Measurements from ENCODE around the gene TOR4A.
A peak's percentile ranks its signal among the peaks of the same experiment; 100 is the strongest.
"Not testable (repeated sequence)": the region's sequence is repeated elsewhere in the genome, so short reads cannot be mapped to it uniquely, and the experiment has no call there.

DNA sequence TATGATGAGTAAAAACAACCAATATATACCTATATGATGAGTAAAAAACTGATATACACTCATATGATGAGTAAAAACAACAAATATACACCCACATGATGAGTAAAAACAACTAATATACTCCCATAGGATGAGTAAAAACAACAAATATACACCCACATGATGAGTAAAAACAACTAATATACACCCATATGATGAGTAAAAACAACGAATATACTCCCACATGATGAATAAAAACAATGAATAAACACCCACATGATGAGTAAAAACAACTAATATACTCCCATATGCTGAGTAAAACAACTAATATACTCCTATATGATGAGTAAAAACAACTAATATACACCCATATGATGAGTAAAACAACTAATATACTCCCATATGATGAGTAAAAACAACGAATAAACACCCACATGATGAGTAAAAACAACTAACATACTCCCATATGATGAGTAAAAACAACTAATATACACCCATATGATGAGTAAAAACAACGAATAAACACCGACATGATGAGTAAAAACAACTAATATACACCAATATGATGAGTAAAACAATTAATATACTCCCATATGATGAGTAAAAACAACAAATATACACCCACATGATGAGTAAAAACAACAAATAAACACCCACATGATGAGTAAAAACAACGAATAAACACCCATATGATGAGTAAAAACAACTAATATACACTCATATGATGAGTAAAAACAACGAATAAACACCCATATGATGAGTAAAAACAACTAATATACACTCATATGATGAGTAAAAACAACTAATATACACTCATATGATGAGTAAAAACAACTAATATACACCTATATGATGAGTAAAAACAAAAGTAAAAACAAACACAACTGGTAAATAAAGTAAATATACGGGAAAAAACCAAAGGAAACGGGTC, 50.4 kb downstream of the TOR4A start:
- TF ChIP-seq, protein P1, sequence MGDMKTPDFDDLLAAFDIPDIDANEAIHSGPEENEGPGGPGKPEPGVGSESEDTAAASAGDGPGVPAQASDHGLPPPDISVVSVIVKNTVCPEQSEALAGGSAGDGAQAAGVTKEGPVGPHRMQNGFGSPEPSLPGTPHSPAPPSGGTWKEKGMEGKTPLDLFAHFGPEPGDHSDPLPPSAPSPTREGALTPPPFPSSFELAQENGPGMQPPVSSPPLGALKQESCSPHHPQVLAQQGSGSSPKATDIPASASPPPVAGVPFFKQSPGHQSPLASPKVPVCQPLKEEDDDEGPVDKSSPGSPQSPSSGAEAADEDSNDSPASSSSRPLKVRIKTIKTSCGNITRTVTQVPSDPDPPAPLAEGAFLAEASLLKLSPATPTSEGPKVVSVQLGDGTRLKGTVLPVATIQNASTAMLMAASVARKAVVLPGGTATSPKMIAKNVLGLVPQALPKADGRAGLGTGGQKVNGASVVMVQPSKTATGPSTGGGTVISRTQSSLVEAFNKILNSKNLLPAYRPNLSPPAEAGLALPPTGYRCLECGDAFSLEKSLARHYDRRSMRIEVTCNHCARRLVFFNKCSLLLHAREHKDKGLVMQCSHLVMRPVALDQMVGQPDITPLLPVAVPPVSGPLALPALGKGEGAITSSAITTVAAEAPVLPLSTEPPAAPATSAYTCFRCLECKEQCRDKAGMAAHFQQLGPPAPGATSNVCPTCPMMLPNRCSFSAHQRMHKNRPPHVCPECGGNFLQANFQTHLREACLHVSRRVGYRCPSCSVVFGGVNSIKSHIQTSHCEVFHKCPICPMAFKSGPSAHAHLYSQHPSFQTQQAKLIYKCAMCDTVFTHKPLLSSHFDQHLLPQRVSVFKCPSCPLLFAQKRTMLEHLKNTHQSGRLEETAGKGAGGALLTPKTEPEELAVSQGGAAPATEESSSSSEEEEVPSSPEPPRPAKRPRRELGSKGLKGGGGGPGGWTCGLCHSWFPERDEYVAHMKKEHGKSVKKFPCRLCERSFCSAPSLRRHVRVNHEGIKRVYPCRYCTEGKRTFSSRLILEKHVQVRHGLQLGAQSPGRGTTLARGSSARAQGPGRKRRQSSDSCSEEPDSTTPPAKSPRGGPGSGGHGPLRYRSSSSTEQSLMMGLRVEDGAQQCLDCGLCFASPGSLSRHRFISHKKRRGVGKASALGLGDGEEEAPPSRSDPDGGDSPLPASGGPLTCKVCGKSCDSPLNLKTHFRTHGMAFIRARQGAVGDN (IDR thresholded peaks at IDR 0.05), result not testable (repeated sequence)
- TF ChIP-seq, protein P2, sequence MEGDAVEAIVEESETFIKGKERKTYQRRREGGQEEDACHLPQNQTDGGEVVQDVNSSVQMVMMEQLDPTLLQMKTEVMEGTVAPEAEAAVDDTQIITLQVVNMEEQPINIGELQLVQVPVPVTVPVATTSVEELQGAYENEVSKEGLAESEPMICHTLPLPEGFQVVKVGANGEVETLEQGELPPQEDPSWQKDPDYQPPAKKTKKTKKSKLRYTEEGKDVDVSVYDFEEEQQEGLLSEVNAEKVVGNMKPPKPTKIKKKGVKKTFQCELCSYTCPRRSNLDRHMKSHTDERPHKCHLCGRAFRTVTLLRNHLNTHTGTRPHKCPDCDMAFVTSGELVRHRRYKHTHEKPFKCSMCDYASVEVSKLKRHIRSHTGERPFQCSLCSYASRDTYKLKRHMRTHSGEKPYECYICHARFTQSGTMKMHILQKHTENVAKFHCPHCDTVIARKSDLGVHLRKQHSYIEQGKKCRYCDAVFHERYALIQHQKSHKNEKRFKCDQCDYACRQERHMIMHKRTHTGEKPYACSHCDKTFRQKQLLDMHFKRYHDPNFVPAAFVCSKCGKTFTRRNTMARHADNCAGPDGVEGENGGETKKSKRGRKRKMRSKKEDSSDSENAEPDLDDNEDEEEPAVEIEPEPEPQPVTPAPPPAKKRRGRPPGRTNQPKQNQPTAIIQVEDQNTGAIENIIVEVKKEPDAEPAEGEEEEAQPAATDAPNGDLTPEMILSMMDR (IDR thresholded peaks at IDR 0.05 in 2 of 3, conservative IDR thresholded peaks at IDR 0.05 in 1 of 3; ENCODE audit: control insufficient read depth in 2 of 3, extremely low read depth in 1 of 3, insufficient read depth in 1 of 3, low read depth in 3 of 3, low read length in 3 of 3), result not testable (repeated sequence)
- TF ChIP-seq NRF1 (conservative IDR thresholded peaks at IDR 0.05; ENCODE audit: low read depth, low read length); YBX1 (IDR thresholded peaks at IDR 0.05); FOXK2 (IDR thresholded peaks at IDR 0.05); POLR2A (IDR thresholded peaks at IDR 0.05; ENCODE audit: low read depth, low read length); SUZ12 (IDR thresholded peaks at IDR 0.05; ENCODE audit: unreplicated experiment): not testable (repeated sequence)
- TF ChIP-seq, protein P3, sequence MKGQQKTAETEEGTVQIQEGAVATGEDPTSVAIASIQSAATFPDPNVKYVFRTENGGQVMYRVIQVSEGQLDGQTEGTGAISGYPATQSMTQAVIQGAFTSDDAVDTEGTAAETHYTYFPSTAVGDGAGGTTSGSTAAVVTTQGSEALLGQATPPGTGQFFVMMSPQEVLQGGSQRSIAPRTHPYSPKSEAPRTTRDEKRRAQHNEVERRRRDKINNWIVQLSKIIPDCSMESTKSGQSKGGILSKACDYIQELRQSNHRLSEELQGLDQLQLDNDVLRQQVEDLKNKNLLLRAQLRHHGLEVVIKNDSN (IDR thresholded peaks at IDR 0.05; ENCODE audit: borderline replicate concordance, extremely low read length, insufficient read depth, low read depth, low read length), result not testable (repeated sequence)
- TF ChIP-seq, protein P4, sequence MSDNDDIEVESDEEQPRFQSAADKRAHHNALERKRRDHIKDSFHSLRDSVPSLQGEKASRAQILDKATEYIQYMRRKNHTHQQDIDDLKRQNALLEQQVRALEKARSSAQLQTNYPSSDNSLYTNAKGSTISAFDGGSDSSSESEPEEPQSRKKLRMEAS (IDR thresholded peaks at IDR 0.05; ENCODE audit: low read depth, low read length), result not testable (repeated sequence)
- TF ChIP-seq, protein P5, sequence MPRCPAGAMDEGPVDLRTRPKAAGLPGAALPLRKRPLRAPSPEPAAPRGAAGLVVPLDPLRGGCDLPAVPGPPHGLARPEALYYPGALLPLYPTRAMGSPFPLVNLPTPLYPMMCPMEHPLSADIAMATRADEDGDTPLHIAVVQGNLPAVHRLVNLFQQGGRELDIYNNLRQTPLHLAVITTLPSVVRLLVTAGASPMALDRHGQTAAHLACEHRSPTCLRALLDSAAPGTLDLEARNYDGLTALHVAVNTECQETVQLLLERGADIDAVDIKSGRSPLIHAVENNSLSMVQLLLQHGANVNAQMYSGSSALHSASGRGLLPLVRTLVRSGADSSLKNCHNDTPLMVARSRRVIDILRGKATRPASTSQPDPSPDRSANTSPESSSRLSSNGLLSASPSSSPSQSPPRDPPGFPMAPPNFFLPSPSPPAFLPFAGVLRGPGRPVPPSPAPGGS (IDR thresholded peaks at IDR 0.05; ENCODE audit: borderline replicate concordance, insufficient read depth, low read depth, low read length, poor library complexity, severe bottlenecking), result peak; percentile 38
- TF ChIP-seq, protein P6, sequence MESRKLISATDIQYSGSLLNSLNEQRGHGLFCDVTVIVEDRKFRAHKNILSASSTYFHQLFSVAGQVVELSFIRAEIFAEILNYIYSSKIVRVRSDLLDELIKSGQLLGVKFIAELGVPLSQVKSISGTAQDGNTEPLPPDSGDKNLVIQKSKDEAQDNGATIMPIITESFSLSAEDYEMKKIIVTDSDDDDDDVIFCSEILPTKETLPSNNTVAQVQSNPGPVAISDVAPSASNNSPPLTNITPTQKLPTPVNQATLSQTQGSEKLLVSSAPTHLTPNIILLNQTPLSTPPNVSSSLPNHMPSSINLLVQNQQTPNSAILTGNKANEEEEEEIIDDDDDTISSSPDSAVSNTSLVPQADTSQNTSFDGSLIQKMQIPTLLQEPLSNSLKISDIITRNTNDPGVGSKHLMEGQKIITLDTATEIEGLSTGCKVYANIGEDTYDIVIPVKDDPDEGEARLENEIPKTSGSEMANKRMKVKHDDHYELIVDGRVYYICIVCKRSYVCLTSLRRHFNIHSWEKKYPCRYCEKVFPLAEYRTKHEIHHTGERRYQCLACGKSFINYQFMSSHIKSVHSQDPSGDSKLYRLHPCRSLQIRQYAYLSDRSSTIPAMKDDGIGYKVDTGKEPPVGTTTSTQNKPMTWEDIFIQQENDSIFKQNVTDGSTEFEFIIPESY (IDR thresholded peaks at IDR 0.05), result not testable (repeated sequence)
- TF ChIP-seq, protein P7, sequence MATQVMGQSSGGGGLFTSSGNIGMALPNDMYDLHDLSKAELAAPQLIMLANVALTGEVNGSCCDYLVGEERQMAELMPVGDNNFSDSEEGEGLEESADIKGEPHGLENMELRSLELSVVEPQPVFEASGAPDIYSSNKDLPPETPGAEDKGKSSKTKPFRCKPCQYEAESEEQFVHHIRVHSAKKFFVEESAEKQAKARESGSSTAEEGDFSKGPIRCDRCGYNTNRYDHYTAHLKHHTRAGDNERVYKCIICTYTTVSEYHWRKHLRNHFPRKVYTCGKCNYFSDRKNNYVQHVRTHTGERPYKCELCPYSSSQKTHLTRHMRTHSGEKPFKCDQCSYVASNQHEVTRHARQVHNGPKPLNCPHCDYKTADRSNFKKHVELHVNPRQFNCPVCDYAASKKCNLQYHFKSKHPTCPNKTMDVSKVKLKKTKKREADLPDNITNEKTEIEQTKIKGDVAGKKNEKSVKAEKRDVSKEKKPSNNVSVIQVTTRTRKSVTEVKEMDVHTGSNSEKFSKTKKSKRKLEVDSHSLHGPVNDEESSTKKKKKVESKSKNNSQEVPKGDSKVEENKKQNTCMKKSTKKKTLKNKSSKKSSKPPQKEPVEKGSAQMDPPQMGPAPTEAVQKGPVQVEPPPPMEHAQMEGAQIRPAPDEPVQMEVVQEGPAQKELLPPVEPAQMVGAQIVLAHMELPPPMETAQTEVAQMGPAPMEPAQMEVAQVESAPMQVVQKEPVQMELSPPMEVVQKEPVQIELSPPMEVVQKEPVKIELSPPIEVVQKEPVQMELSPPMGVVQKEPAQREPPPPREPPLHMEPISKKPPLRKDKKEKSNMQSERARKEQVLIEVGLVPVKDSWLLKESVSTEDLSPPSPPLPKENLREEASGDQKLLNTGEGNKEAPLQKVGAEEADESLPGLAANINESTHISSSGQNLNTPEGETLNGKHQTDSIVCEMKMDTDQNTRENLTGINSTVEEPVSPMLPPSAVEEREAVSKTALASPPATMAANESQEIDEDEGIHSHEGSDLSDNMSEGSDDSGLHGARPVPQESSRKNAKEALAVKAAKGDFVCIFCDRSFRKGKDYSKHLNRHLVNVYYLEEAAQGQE (IDR thresholded peaks at IDR 0.05; ENCODE audit: low read depth, low read length), result not testable (repeated sequence)

Data from GM12878 (cell line).